Neural cell (in vitro differentiated cells): Measurements from ENCODE around the gene ZNF460.

Experiments
- EP300 ChIP-seq: fragments of 450-650 bp; conservative IDR thresholded peaks from 2 replicates; pipeline ENCODE4 v1.6.1; 2014; ENCODE audit warnings: antibody characterized with exemption, mild to moderate bottlenecking, moderate library complexity; ENCODE audit not compliant: poor library complexity, severe bottlenecking
- EZH2 ChIP-seq: fragments of 200-600, 300-800 bp; shearing (Covaris generic), sonication (generic); IDR thresholded peaks from 2 replicates; pipeline ENCODE4 v1.6.1; 2014; ENCODE audit warnings: antibody characterized with exemption, low read length, borderline replicate concordance, mild to moderate bottlenecking; ENCODE audit not compliant: insufficient read depth, poor library complexity, severe bottlenecking
- MXI1 ChIP-seq: fragments of 450-650 bp; conservative IDR thresholded peaks from 2 replicates; pipeline ENCODE4 v1.6.1; 2014; ENCODE audit warnings: antibody characterized with exemption, mild to moderate bottlenecking; ENCODE audit not compliant: poor library complexity, severe bottlenecking
- TF ChIP-seq, protein P1 (sequence below): fragments of 450-650 bp; IDR thresholded peaks from 2 replicates; pipeline ENCODE4 v1.5.1; 2014; ENCODE audit warnings: antibody characterized with exemption, mild to moderate bottlenecking, moderate library complexity; ENCODE audit not compliant: poor library complexity, severe bottlenecking
- TF ChIP-seq, protein P2 (sequence below): IDR thresholded peaks from 2 replicates; pipeline ENCODE4 v1.6.1; 2012; ENCODE audit warnings: borderline replicate concordance

DNA sequence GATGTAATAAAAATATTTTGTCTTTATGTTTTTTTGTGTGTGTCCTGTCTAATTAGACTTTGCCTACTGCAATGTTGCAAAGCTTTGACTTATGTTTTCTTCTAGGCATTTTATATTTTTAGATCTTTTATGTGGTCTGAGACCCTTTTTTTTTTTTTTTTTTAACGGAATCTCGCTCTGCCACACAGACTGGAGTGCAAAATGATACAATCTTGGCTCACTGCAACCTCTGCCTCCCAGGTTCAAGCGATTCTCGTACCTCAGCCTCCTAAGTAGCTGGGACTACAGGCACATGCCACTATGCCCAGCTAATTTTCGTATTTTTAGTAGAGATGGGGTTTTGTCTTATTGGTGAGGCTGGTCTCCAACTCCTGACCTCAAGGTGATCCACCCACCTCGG is 62.3 kb downstream of the ZNF460 start:
- TF ChIP-seq, protein P1, sequence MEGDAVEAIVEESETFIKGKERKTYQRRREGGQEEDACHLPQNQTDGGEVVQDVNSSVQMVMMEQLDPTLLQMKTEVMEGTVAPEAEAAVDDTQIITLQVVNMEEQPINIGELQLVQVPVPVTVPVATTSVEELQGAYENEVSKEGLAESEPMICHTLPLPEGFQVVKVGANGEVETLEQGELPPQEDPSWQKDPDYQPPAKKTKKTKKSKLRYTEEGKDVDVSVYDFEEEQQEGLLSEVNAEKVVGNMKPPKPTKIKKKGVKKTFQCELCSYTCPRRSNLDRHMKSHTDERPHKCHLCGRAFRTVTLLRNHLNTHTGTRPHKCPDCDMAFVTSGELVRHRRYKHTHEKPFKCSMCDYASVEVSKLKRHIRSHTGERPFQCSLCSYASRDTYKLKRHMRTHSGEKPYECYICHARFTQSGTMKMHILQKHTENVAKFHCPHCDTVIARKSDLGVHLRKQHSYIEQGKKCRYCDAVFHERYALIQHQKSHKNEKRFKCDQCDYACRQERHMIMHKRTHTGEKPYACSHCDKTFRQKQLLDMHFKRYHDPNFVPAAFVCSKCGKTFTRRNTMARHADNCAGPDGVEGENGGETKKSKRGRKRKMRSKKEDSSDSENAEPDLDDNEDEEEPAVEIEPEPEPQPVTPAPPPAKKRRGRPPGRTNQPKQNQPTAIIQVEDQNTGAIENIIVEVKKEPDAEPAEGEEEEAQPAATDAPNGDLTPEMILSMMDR: no peak
- TF ChIP-seq EP300: no peak
- TF ChIP-seq EZH2: no peak
- TF ChIP-seq, protein P2, sequence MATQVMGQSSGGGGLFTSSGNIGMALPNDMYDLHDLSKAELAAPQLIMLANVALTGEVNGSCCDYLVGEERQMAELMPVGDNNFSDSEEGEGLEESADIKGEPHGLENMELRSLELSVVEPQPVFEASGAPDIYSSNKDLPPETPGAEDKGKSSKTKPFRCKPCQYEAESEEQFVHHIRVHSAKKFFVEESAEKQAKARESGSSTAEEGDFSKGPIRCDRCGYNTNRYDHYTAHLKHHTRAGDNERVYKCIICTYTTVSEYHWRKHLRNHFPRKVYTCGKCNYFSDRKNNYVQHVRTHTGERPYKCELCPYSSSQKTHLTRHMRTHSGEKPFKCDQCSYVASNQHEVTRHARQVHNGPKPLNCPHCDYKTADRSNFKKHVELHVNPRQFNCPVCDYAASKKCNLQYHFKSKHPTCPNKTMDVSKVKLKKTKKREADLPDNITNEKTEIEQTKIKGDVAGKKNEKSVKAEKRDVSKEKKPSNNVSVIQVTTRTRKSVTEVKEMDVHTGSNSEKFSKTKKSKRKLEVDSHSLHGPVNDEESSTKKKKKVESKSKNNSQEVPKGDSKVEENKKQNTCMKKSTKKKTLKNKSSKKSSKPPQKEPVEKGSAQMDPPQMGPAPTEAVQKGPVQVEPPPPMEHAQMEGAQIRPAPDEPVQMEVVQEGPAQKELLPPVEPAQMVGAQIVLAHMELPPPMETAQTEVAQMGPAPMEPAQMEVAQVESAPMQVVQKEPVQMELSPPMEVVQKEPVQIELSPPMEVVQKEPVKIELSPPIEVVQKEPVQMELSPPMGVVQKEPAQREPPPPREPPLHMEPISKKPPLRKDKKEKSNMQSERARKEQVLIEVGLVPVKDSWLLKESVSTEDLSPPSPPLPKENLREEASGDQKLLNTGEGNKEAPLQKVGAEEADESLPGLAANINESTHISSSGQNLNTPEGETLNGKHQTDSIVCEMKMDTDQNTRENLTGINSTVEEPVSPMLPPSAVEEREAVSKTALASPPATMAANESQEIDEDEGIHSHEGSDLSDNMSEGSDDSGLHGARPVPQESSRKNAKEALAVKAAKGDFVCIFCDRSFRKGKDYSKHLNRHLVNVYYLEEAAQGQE: no peak
- no peak for TF ChIP-seq MXI1
